Measurements from ENCODE around the gene RAB44.
"Not testable (repeated sequence)": the region's sequence is repeated elsewhere in the genome, so short reads cannot be mapped to it uniquely, and the experiment has no call there.

RAB44 gene, protein sequence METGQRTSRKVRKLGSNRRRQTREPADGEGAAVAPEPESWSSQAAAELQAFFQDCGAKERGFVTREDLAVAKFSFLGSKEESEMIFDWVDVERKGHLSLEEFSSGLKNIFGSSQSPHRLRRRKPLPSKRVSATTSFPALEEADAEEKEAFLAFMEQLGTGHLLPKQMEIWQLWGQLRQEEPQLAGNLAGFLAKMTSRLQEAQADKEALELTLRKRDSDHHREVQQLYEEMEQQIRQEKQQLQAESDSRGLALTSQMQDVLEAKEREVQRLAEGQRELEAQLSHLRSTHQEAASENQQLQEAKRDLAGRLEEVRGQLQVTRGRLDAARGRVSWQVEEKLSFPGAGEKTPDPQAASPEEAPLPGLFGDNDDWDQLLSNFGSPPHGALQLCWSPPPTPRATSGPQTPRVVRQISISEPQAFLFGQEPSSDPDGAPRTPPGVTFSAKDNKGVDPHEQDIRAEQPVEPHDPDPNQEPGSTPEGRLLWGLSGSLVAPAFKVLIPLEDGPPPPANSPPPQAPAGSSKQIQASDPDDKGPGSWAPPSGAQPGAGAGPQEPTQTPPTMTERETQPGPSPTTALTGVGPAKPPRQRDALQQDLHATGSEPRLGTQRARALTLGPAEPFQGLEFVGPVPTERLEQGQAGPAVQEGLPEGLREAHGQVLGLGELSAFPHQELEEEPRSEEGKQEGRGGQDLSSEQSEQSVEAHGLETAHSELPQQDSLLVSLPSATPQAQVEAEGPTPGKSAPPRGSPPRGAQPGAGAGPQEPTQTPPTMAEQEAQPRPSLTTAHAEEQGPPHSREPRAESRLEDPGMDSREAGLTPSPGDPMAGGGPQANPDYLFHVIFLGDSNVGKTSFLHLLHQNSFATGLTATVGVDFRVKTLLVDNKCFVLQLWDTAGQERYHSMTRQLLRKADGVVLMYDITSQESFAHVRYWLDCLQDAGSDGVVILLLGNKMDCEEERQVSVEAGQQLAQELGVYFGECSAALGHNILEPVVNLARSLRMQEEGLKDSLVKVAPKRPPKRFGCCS

GRCh38 chr6:36697481-36697903 lies at the start of gene RAB44:
TSS of gene RAB44 (plus strand) at chr6:36697826. CDS start at chr6:36704236, 6,410 bp downstream.
- TF ChIP-seq CTCF (IDR thresholded peaks at IDR 0.05; ENCODE audit: low read depth, low read length) = no peak
- DNase-seq (ENCODE audit: extremely low read depth, low read depth) = no peak

GRCh38 chr6:36649086-36649485 lies 48.5 kb upstream of the RAB44 start:
- no peak for DNase-seq (ENCODE audit: extremely low read depth, low read depth)
- no peak for TF ChIP-seq CTCF (IDR thresholded peaks at IDR 0.05; ENCODE audit: low read depth, low read length)

DNA sequence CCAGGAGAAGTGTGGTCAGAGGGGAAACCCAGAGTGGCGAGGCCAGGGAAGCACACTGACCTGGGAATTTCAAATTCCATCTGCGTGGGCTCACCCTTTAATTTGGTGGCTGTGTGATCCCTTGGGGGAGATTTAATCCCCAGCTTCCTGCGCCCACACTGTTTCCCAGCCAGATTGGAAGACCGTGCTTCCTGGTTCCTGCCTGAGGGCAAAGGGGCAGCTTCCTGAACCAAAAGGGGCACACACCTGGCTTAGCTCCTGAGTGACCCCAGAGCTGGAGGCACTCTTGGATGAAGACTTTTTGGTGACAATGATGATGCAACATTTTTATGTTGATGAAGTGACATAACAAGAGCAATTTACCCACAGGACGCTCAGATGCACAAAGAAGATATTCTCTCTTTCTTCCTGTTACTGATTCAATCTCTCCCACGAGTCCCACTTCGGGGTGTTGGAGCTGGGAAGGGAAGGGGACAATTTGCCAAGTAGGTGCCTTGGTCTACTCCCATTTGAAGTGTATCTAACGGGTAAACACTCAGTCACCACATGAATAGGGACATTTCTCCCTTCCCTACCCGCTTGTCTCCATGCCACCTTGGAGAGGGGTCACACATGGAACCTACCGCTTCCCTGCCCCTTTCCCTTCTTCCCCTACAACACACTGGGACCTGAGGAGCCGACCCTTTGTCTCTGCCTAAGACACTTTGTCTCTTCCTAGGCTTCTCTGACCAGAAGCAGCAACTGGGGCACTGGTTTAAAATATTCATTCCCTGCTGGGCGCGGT lies 47.7 kb upstream of the RAB44 start:
- DNase-seq (ENCODE audit: extremely low read depth, low read depth) = no peak
- TF ChIP-seq CTCF (IDR thresholded peaks at IDR 0.05; ENCODE audit: low read depth, low read length) = no peak

DNA sequence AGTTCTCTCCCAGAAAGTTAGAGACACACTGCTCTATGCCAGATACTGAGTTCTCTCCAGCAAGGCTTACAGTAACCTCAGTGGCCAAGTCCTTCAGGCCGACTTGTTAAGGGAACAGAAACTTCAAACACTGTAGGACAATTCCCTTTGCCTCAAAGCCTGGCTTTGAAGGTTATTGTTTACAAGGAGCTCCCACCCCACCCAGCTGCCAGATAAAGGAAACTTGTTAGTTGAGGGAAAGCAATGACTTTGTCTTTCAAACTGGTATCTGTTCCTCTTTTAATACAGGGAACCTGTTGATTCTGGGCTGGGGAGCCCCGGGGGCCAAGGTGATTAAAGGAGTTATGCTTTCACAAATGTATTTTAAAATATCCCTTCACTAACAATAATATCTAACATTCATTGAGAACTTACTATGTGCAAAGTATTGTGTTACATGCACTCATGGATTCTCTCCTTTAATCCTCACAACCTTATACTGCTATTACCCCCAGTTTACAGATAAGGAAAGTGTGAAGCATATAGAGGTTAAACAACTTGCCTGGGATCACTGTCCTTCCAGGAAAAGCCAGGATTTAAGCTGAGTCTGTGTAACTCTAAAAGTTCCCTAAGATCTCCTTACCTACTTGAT lies 46.7 kb upstream of the RAB44 start:
- DNase-seq (ENCODE audit: extremely low read depth, low read depth) = no peak

DNA sequence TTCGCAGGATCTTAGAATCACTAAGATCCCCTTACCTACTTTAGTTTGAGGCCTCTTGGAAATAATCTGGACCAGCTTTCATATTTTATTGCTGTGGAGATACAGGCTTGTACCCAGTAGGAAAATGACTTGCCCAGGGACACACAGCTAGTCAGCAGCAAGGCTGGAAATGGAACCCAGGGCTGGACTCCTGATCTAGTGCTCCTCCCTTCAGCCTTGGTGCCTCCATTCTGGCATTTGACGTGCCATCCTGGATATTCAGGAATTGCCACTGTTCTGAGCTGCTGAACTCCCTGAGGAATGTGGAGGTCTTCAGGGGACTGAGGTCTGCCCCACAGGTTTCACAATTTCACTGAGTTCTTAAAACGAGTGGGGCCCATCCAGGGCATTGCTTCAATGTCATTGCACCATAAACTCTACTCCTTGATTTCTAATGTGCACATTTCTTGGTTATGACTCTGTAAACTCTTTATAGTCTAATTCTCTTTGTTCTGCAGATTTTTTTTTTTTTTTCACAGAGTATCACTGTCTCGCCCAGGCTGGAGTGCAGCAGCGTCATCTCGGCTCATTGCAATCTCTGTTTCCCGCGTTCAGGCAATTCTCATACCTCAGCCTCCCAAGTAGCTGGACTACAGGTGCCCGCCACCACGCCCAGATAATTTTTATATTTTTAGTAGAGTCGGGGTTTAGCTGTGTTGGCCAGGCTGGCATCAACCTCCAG lies 45.8 kb upstream of the RAB44 start:
- no peak for TF ChIP-seq CTCF (IDR thresholded peaks at IDR 0.05; ENCODE audit: low read depth, low read length)
- no peak for DNase-seq (ENCODE audit: extremely low read depth, low read depth)

More for the DNA sequence above, 46.7 kb upstream of the RAB44 start:
- TF ChIP-seq CTCF (IDR thresholded peaks at IDR 0.05; ENCODE audit: low read depth, low read length) = no peak

DNA sequence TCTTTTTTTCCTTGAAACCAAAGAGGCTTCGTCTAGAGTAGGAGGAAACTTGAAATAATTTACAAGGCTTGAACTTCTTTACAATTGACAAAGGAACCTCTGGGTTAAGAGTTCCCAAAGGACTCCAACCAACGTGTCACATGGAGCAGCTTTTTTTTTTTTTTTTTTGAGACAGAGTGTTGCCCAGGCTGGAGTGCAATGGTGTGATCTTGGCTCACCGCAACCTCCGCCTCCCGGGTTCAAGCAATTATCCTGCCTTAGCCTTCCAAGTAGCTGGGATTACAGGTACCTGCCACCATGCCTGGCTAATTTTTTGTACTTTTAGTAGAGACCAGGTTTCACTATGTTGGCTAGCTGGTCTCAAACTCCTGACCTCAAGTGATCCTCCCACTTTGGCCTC lies 43.2 kb upstream of the RAB44 start:
- not testable (repeated sequence) for DNase-seq (ENCODE audit: extremely low read depth, low read depth)
